IMR-90 (cell line): ENCODE results near the gene SEC16A. TPM values are rescaled to one million over a fixed set of nuclear protein-coding genes. Genes with fewer than 3 reads are reported as not detected.

Experiments
- ATAC-seq: fragments of 200-7000 bp; cut with Tn5 transposase; 2 replicates; pipeline ENCODE4 v1.9.1; 2020; ENCODE audit warnings: low read depth, mild to moderate bottlenecking, moderate library complexity
- BruUV-seq: library from RNA; stranded (reverse); fragments of 400-500 nt; replicated peaks from 2 replicates; lab custom pipeline; 2021; lab: Mats Ljungman, UMichigan
- CTCF ChIA-PET: fragments of 300-600 bp; formaldehyde crosslinking; extraction: SDS; loops from one replicate; lab custom pipeline; 2021; ENCODE audit warnings: antibody characterized with exemption; lab: Yijun Ruan, JAX
- POLR2A ChIA-PET: fragments of 300-600 bp; sonication (Branson Sonifier 250); formaldehyde crosslinking; loops from one replicate; lab custom pipeline; 2022; ENCODE audit warnings: antibody characterized with exemption; ENCODE audit not compliant: unreplicated experiment; lab: Charles Lee
- DNase-seq: peaks from one replicate; pipeline ENCODE4 v3.0.0; 2013
- H2AFZ ChIP-seq: replicated peaks from 2 replicates; pipeline ENCODE3; 2013; ENCODE audit warnings: low read length, mild to moderate bottlenecking; ENCODE audit not compliant: poor library complexity
- H2AK5ac ChIP-seq: 2 replicates; pipeline ENCODE4 v1.6.1; 2013; ENCODE audit warnings: low read depth, low read length, inconsistent platforms
- H2AK9ac ChIP-seq: replicated peaks from 2 replicates; pipeline ENCODE3; 2013; ENCODE audit warnings: mild to moderate bottlenecking, low read depth, low read length, moderate library complexity; ENCODE audit not compliant: poor library complexity
- H2BK120ac ChIP-seq: 2 replicates; pipeline ENCODE4 v1.6.1; 2013; ENCODE audit warnings: low read depth, low read length, inconsistent platforms
- H2BK15ac ChIP-seq: 3 replicates; pipeline ENCODE4 v1.6.1; 2013; ENCODE audit warnings: low read depth, low read length, inconsistent platforms
- H2BK20ac ChIP-seq: 2 replicates; pipeline ENCODE4 v1.6.1; 2013; ENCODE audit warnings: low read depth, mild to moderate bottlenecking, inconsistent platforms, low read length, moderate library complexity
- H2BK5ac ChIP-seq: 2 replicates; pipeline ENCODE4 v1.6.1; 2013; ENCODE audit warnings: mild to moderate bottlenecking, low read depth, low read length, inconsistent platforms; ENCODE audit not compliant: poor library complexity, severe bottlenecking
- H3K14ac ChIP-seq: replicated peaks from 2 replicates; pipeline ENCODE4 v1.6.1; 2013; ENCODE audit warnings: low read depth, low read length, inconsistent platforms
- H3K18ac ChIP-seq: 2 replicates; pipeline ENCODE4 v1.6.1; 2013; ENCODE audit warnings: low read depth, low read length, control low read depth
- H3K23ac ChIP-seq: 2 replicates; pipeline ENCODE4 v1.6.1; 2013; ENCODE audit warnings: low read depth, low read length, inconsistent platforms
- H3K27ac ChIP-seq: 2 replicates; pipeline ENCODE4 v1.5.1; 2013; ENCODE audit warnings: mild to moderate bottlenecking, control low read depth, low read length; ENCODE audit not compliant: insufficient read depth
- H3K27me3 ChIP-seq: 2 replicates; pipeline ENCODE4 v1.6.1; 2013; ENCODE audit warnings: low read length; ENCODE audit not compliant: control insufficient read depth, insufficient read depth
- H3K36me3 ChIP-seq: 2 replicates; pipeline ENCODE4 v1.6.1; 2013; ENCODE audit warnings: low read length, mixed read lengths; ENCODE audit not compliant: control insufficient read depth, insufficient read depth
- H3K4ac ChIP-seq: 2 replicates; pipeline ENCODE4 v1.6.1; 2013; ENCODE audit warnings: low read depth, low read length, inconsistent platforms
- H3K4me1 ChIP-seq: 2 replicates; pipeline ENCODE4 v1.6.1; 2013; ENCODE audit warnings: low read length, mixed read lengths; ENCODE audit not compliant: control insufficient read depth, insufficient read depth
- H3K4me2 ChIP-seq: 2 replicates; pipeline ENCODE4 v1.6.1; 2013; ENCODE audit warnings: low read depth, mild to moderate bottlenecking, control low read depth, low read length, moderate library complexity
- H3K4me3 ChIP-seq: 2 replicates; pipeline ENCODE4 v1.5.1; 2013; ENCODE audit warnings: low read depth, mild to moderate bottlenecking, control low read depth, low read length, moderate library complexity; ENCODE audit not compliant: insufficient read depth
- H3K56ac ChIP-seq: 2 replicates; pipeline ENCODE4 v1.6.1; 2013; ENCODE audit warnings: low read length, inconsistent platforms; ENCODE audit not compliant: insufficient read depth; ENCODE audit errors: extremely low read depth
- H3K79me1 ChIP-seq, 2 experiments: 2 replicates each; pipeline ENCODE4 v1.6.1; 2013; ENCODE audit warnings: low read length in 2 of 2, inconsistent platforms in 1 of 2, low read depth in 1 of 2
- H3K9ac ChIP-seq: 2 replicates; pipeline ENCODE4 v1.6.1; 2013; ENCODE audit warnings: low read depth, low read length, control low read depth
- H3K9me1 ChIP-seq: 2 replicates; pipeline ENCODE4 v1.6.1; 2013; ENCODE audit warnings: low read length, inconsistent platforms; ENCODE audit not compliant: insufficient read depth
- H3K9me3 ChIP-seq: 2 replicates; pipeline ENCODE4 v1.6.1; 2013; ENCODE audit warnings: low read length; ENCODE audit not compliant: control insufficient read depth, insufficient read depth
- H4K20me1 ChIP-seq: 2 replicates; pipeline ENCODE4 v1.6.1; 2013; ENCODE audit warnings: low read length, inconsistent platforms; ENCODE audit not compliant: insufficient read depth
- H4K5ac ChIP-seq: 2 replicates; pipeline ENCODE4 v1.6.1; 2013; ENCODE audit warnings: mild to moderate bottlenecking, low read depth, low read length, control low read depth
- H4K8ac ChIP-seq, 2 experiments: 2 replicates each; pipeline ENCODE4 v1.6.1; 2013; ENCODE audit warnings: low read depth in 2 of 2, low read length in 2 of 2, control low read depth in 1 of 2, inconsistent platforms in 1 of 2
- H4K91ac ChIP-seq: 2 replicates; pipeline ENCODE4 v1.6.1; 2013; ENCODE audit warnings: low read depth, low read length, inconsistent platforms; ENCODE audit not compliant: insufficient read depth
- CEBPB ChIP-seq: IDR thresholded peaks from 2 replicates; pipeline ENCODE4 v1.6.1; 2012; ENCODE audit warnings: low read depth, low read length, improper control_type of control experiment
- CTCF ChIP-seq: conservative IDR thresholded peaks from 2 replicates; pipeline ENCODE4 v1.5.1; 2012; ENCODE audit warnings: mild to moderate bottlenecking, low read depth, low read length, improper control_type of control experiment
- ELK1 ChIP-seq: fragments of 150-350 bp; IDR thresholded peaks from 2 replicates; pipeline ENCODE4 v1.6.1; 2016; ENCODE audit warnings: low read depth, mild to moderate bottlenecking, low read length, moderate library complexity, borderline replicate concordance
- FOS ChIP-seq: fragments of 150-350 bp; IDR thresholded peaks from 2 replicates; pipeline ENCODE4 v1.6.1; 2016; ENCODE audit warnings: low read depth, low read length
- MAFK ChIP-seq: IDR thresholded peaks from 2 replicates; pipeline ENCODE4 v1.6.1; 2012; ENCODE audit warnings: low read depth, low read length, improper control_type of control experiment
- POLR2A ChIP-seq: IDR thresholded peaks from 2 replicates; pipeline ENCODE4 v1.6.1; 2012; ENCODE audit warnings: mild to moderate bottlenecking, low read depth, low read length
- RAD21 ChIP-seq: IDR thresholded peaks from 2 replicates; pipeline ENCODE4 v1.6.1; 2012; ENCODE audit warnings: low read length, improper control_type of control experiment
- RCOR1 ChIP-seq: IDR thresholded peaks from 2 replicates; pipeline ENCODE4 v1.6.1; 2012; ENCODE audit warnings: mild to moderate bottlenecking, low read length, improper control_type of control experiment; ENCODE audit not compliant: insufficient replicate concordance
- USF2 ChIP-seq: fragments of 150-350 bp; IDR thresholded peaks from 2 replicates; pipeline ENCODE4 v1.6.1; 2017; ENCODE audit warnings: mild to moderate bottlenecking, antibody characterized with exemption, low read length, low read depth
- WGBS, 2 experiments: methylation state at CpG; one replicate each; pipeline versions ENCODE4 v1.1.5 to v1.1.7; 2013; ENCODE audit warnings: missing lambda C conversion rate in 2 of 2; ENCODE audit not compliant: insufficient read length in 1 of 2; ENCODE audit errors: extremely low coverage in 2 of 2; 5-methylcytosine and 5-hydroxymethylcytosine counted together
- dilution Hi-C: fragments of 300-500 bp; cut with HindIII; formaldehyde crosslinking; loops from one replicate; pipeline ENCODE4 v1.14.3; 2018; ENCODE audit warnings: low sequenced_read_pairs; ENCODE audit not compliant: unreplicated experiment
- in situ Hi-C: fragments of 300-500 bp; cut with MboI; formaldehyde crosslinking; loops from 3 replicates; pipeline ENCODE4 v1.14.3; 2019; ENCODE audit warnings: low sequenced_read_pairs, inconsistent platforms, mixed read lengths
- intact Hi-C: fragments of 100-400 bp; cut with micrococcal nuclease; formaldehyde crosslinking; loops from 2 replicates; pipeline ENCODE4 v1.10.0; 2022
- polyA plus RNA-seq, 3 experiments: library from polyadenylated mRNA; depleted of rRNA; stranded (reverse); fragments of >200 nt; gene quantifications; 2 replicates each; pipeline ENCODE4 v1.2.3, GENCODE V29; 2012; ENCODE audit warnings: low replicate concordance in 1 of 3
- total RNA-seq: library from RNA; depleted of rRNA; stranded (reverse); fragments of >200 nt; gene quantifications from 2 replicates; pipeline ENCODE4 v1.2.3, GENCODE V29; 2012

The SEC16A gene
- total and polyA plus RNA-seq, 2 of the 4 experiments (the other 2 are of a cell fraction), result 12.2 to 48.1 TPM

GRCh38 chr9:136525207-136525606, 42.4 kb upstream of the SEC16A start:
- no peak for ATAC-seq
- intact Hi-C loops, result no loop called here
- WGBS, 2 experiments, result 60% methylated on average over 7 of the region's 21 CpGs; no CpG with 5 or more reads in 1 of the 2 experiments

More at GRCh38 chr9:136525207-136525606, 42.4 kb upstream of the SEC16A start:
- no TSS peak for BruUV-seq
- Histone ChIP-seq H2AFZ (no peak overlapping the region), H2BK15ac (no peak overlapping the region), H3K27ac (no peak overlapping the region), H3K14ac (no peak overlapping the region), H3K79me1 (peaks cover 0 to 32% of the 10 kb centered on the region in 2 experiments; a peak in 3 of 4 replicates), H4K5ac (no peak overlapping the region), H3K56ac (no peak overlapping the region), H2AK5ac (no peak overlapping the region), H4K8ac (no peak overlapping the region), H2BK120ac (no peak overlapping the region), H4K20me1 (peaks cover 31% of the 10 kb centered on the region), H3K4me2 (no peak overlapping the region), H4K91ac (no peak overlapping the region), H3K4me3 (no peak overlapping the region), H3K27me3 (no peaks in the 10 kb centered on the region), H3K9ac (no peak overlapping the region), H3K9me3 (no peaks in the 10 kb centered on the region), H3K4me1 (peaks cover 2% of the 10 kb centered on the region; the same call in 1 of the 2 replicates), H3K18ac (no peak overlapping the region), H3K23ac (no peak overlapping the region), H3K9me1 (no peaks in the 10 kb centered on the region), H2BK20ac (no peak overlapping the region), H3K36me3 (peaks cover 14% of the 10 kb centered on the region; the same call in 1 of the 2 replicates), H3K4ac (no peak overlapping the region), H2AK9ac (no peak overlapping the region), H2BK5ac (no peak overlapping the region)
- ChIA-PET CTCF (no interaction called here), POLR2A (no interaction called here)
- DNase-seq, result no peak
- in situ Hi-C loops, result no loop called here
- TF ChIP-seq POLR2A (no peak), CEBPB (no peak), MAFK (no peak), RCOR1 (no peak), ELK1 (no peak), FOS (no peak), USF2 (no peak), RAD21 (no peak), CTCF (no peak)
- dilution Hi-C loops, result no loop called here
